Measurements from ENCODE around the gene TRIM47. TPM values are rescaled to one million over a fixed set of nuclear protein-coding genes. Genes with fewer than 3 reads are reported as not detected.

TRIM47 gene
- total and polyA plus RNA-seq, 2 of the 13 experiments (the other 11 are each of a cell fraction or from before 2014, with no cell fraction given): 33.5 to 82.0 TPM

GRCh38 chr17:75845933-75846691, 32.3 kb downstream of the TRIM47 start (continued):
- TF ChIP-seq ZNF646 (CRISPR knock-in tag; IDR thresholded peaks at IDR 0.05): no peak
- no peak for TF ChIP-seq HNRNPUL1 (IDR thresholded peaks at IDR 0.05; ENCODE audit: low read depth, low read length)
- TF ChIP-seq FOXA1 (IDR thresholded peaks at IDR 0.05): no peak
- TF ChIP-seq FOXA1 (CRISPR knock-in tag; IDR thresholded peaks at IDR 0.05): no peak
- peak; percentile 68; the same call in 1 of the 2 replicates for TF ChIP-seq ZBTB33 (CRISPR knock-in tag; IDR thresholded peaks at IDR 0.05)
- no peak for TF ChIP-seq NCOR1 (IDR thresholded peaks at IDR 0.05; ENCODE audit: borderline replicate concordance, low read length)
- TF ChIP-seq ZNF30 (CRISPR knock-in tag; IDR thresholded peaks at IDR 0.05): no peak
- TF ChIP-seq, protein P1, sequence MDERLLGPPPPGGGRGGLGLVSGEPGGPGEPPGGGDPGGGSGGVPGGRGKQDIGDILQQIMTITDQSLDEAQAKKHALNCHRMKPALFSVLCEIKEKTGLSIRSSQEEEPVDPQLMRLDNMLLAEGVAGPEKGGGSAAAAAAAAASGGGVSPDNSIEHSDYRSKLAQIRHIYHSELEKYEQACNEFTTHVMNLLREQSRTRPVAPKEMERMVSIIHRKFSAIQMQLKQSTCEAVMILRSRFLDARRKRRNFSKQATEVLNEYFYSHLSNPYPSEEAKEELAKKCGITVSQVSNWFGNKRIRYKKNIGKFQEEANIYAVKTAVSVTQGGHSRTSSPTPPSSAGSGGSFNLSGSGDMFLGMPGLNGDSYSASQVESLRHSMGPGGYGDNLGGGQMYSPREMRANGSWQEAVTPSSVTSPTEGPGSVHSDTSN (CRISPR knock-in tag; IDR thresholded peaks at IDR 0.05): no peak
- TF ChIP-seq, protein P2, sequence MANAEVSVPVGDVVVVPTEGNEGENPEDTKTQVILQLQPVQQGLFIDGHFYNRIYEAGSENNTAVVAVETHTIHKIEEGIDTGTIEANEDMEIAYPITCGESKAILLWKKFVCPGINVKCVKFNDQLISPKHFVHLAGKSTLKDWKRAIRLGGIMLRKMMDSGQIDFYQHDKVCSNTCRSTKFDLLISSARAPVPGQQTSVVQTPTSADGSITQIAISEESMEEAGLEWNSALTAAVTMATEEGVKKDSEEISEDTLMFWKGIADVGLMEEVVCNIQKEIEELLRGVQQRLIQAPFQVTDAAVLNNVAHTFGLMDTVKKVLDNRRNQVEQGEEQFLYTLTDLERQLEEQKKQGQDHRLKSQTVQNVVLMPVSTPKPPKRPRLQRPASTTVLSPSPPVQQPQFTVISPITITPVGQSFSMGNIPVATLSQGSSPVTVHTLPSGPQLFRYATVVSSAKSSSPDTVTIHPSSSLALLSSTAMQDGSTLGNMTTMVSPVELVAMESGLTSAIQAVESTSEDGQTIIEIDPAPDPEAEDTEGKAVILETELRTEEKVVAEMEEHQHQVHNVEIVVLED (CRISPR knock-in tag; IDR thresholded peaks at IDR 0.05; ENCODE audit: borderline replicate concordance): 0 out of 2 replicates have a peak, but pooled peaks have one; percentile 4
- no peak; the same call in 1 of the 2 replicates for TF ChIP-seq ZNF329 (CRISPR knock-in tag; IDR thresholded peaks at IDR 0.05; ENCODE audit: low read depth)
- no peak for TF ChIP-seq ZFP62 (CRISPR knock-in tag; IDR thresholded peaks at IDR 0.05)
- no peak for TF ChIP-seq ARID3A (IDR thresholded peaks at IDR 0.05; ENCODE audit: low read depth, low read length)
- TF ChIP-seq ZFP36L2 (CRISPR knock-in tag; IDR thresholded peaks at IDR 0.05): no peak

Data from HepG2 (cell line).